Stomach (tissue), 4 donors: ENCODE measurements around the gene FAM229B.

Experiments used
- CTCF ChIP-seq, 7 experiments: fragments of 450-650 bp in 4 of 7; fragments of 200-600 bp in 3 of 7; sonication (generic) in 3 of 7; IDR thresholded peaks; one replicate each; pipeline ENCODE4 v1.5.1; 2016 to 2019; ENCODE audit warnings: antibody characterized with exemption in 7 of 7, control low read depth in 2 of 7, mild to moderate bottlenecking in 1 of 7
- POLR2A ChIP-seq, 4 donors: fragments of 450-650 bp; IDR thresholded peaks; one replicate each; pipeline ENCODE4 v1.6.1; 2016; ENCODE audit warnings: antibody characterized with exemption in 4 of 4, control low read depth in 2 of 4, mild to moderate bottlenecking in 1 of 4, moderate library complexity in 1 of 4

GRCh38 chr6:112150363-112150762 lies 63.0 kb downstream of the FAM229B start:
- TF ChIP-seq CTCF (IDR thresholded peaks at IDR 0.05): no peak
- no peak for TF ChIP-seq POLR2A (IDR thresholded peaks at IDR 0.05)
